GM12878 (cell line): ENCODE measurements around the gene HEATR9. TPM values are rescaled to one million over a fixed set of nuclear protein-coding genes. Genes with fewer than 3 reads are reported as not detected.

Experiments used
- ATAC-seq: fragments of 200-7000 bp; cut with Tn5 transposase; 3 replicates; pipeline ENCODE4 v1.9.1; 2020; ENCODE audit warnings: mild to moderate bottlenecking, moderate library complexity
- BruUV-seq: library from RNA; stranded (reverse); fragments of 400-500 nt; replicated peaks from 2 replicates; lab custom pipeline; 2021; lab: Mats Ljungman, UMichigan
- CTCF ChIA-PET: fragments of 300-600 bp; sonication (Branson Sonifier 250); formaldehyde crosslinking; extraction: SDS; loops from one replicate; lab custom pipeline; 2021; ENCODE audit warnings: inconsistent platforms; lab: Yijun Ruan, JAX
- POLR2A ChIA-PET: fragments of 350-600 bp; formaldehyde crosslinking; extraction: SDS; loops from one replicate; lab custom pipeline; 2021; ENCODE audit warnings: inconsistent platforms; lab: Charles Lee
- RAD21 ChIA-PET: fragments of 300-600 bp; sonication (Branson Sonifier 250); formaldehyde crosslinking; loops from one replicate; lab custom pipeline; 2023; ENCODE audit warnings: antibody characterized with exemption; ENCODE audit not compliant: unreplicated experiment; lab: Charles Lee
- SMC1A ChIA-PET: fragments of 300-600 bp; sonication (Branson Sonifier 250); formaldehyde crosslinking; loops from one replicate; lab custom pipeline; 2023; ENCODE audit not compliant: unreplicated experiment, uncharacterized antibody; lab: Charles Lee
- DNase-seq: peaks from one replicate; pipeline ENCODE4 v3.0.0-alpha.2; 2011; ENCODE audit warnings: low read depth, low spot score
- FAIRE-seq: peaks from 3 replicates; lab custom pipeline; 2011; peaks lifted over from hg19 to GRCh38; lab: Jason Lieb, UNC
- H2AFZ ChIP-seq: 2 replicates; pipeline ENCODE4 v1.6.0; 2011; ENCODE audit warnings: low read depth, low read length, control low read depth; ENCODE audit not compliant: control insufficient read depth
- H3K27ac ChIP-seq: 2 replicates; pipeline ENCODE4 v1.5.1; 2011; ENCODE audit warnings: control low read depth; ENCODE audit not compliant: control insufficient read depth, insufficient read depth
- H3K27me3 ChIP-seq, 2 experiments: replicated peaks in 1 of 2; 2 replicates each; pipeline versions ENCODE4 v1.6.0 to v1.6.1; 2011; ENCODE audit warnings: low read length in 1 of 2; ENCODE audit not compliant: control insufficient read depth in 2 of 2, insufficient read depth in 2 of 2
- H3K36me3 ChIP-seq, 2 experiments: 2 replicates each; pipeline ENCODE4 v1.5.1; 2011; ENCODE audit warnings: low read length in 1 of 2; ENCODE audit not compliant: control insufficient read depth in 2 of 2, insufficient read depth in 2 of 2
- H3K4me1 ChIP-seq: 2 replicates; pipeline ENCODE4 v1.6.1; 2011; ENCODE audit warnings: mild to moderate bottlenecking, low read length, moderate library complexity, mixed read lengths; ENCODE audit not compliant: control insufficient read depth, insufficient read depth
- H3K4me2 ChIP-seq: 2 replicates; pipeline ENCODE4 v1.6.0; 2011; ENCODE audit warnings: control low read depth; ENCODE audit not compliant: control insufficient read depth, insufficient read depth
- H3K4me3 ChIP-seq: fragments of 200-600 bp; sonication (generic); 2 replicates; pipeline ENCODE4 v1.5.1; 2016
- H3K79me2 ChIP-seq: 2 replicates; pipeline ENCODE4 v1.6.0; 2011; ENCODE audit warnings: low read length; ENCODE audit not compliant: control insufficient read depth, insufficient read depth
- H3K9ac ChIP-seq: 2 replicates; pipeline ENCODE4 v1.8.0; 2011; ENCODE audit warnings: low read length, control low read depth, mixed read lengths; ENCODE audit not compliant: control insufficient read depth, insufficient read depth
- H3K9me3 ChIP-seq: replicated peaks from 3 replicates; pipeline ENCODE4 v1.5.1; 2011; ENCODE audit warnings: mild to moderate bottlenecking, low read length; ENCODE audit not compliant: control insufficient read depth, insufficient read depth
- H4K20me1 ChIP-seq: 2 replicates; pipeline ENCODE4 v1.6.0; 2011; ENCODE audit not compliant: control insufficient read depth, insufficient read depth
- BACH1 ChIP-seq: fragments of 450-650 bp; IDR thresholded peaks from 2 replicates; pipeline ENCODE4 v1.6.1; 2017; ENCODE audit warnings: mild to moderate bottlenecking, borderline replicate concordance
- BMI1 ChIP-seq: fragments of 450-650 bp; IDR thresholded peaks from 2 replicates; pipeline ENCODE4 v1.6.1; 2016; ENCODE audit warnings: mild to moderate bottlenecking, moderate library complexity, borderline replicate concordance
- FOS ChIP-seq: IDR thresholded peaks from 3 replicates; pipeline ENCODE4 v1.6.1; 2011; ENCODE audit warnings: borderline replicate concordance; ENCODE audit not compliant: insufficient read length; ENCODE audit errors: extremely low read depth
- RBBP5 ChIP-seq: fragments of 200-600 bp; sonication (generic); conservative IDR thresholded peaks from 2 replicates; pipeline ENCODE4 v1.6.1; 2016
- WGBS: methylation state at CpG from one replicate; pipeline ENCODE4 v1.1.6; 2016; ENCODE audit warnings: low lambda C conversion rate; ENCODE audit not compliant: insufficient replicate concordance, insufficient coverage; ENCODE audit errors: missing lambda C conversion rate; 5-methylcytosine and 5-hydroxymethylcytosine counted together
- in situ Hi-C: fragments of 300-500 bp; cut with MboI; formaldehyde crosslinking; loops from 9 replicates; pipeline ENCODE4 v1.14.3; 2018; ENCODE audit warnings: mixed read lengths
- intact Hi-C: fragments of 100-400 bp; cut with micrococcal nuclease; formaldehyde crosslinking; loops from one replicate; pipeline ENCODE4 v1.14.2; 2022; ENCODE audit not compliant: unreplicated experiment
- polyA plus RNA-seq, 11 experiments: library from polyadenylated mRNA; depleted of rRNA in 4 of 11; unstranded in 6 of 11; stranded (reverse) in 5 of 11; fragments of >200 nt; fragmentation: Nextera tagmentation in 4 of 11; fragmentation: Illumina TruSeq in 1 of 11; extraction: Ambion mirVana in 4 of 11; extraction: Trizol in 1 of 11; gene quantifications; 1 replicate in 1 of 11; 2 replicates in 10 of 11; pipeline versions ENCODE4 v1.2.1 to v1.2.3, GENCODE V29; 2011 to 2016; ENCODE audit warnings: inconsistent platforms in 2 of 11, missing spikeins in 2 of 11, low read depth in 1 of 11
- total RNA-seq, 4 experiments: library from RNA; depleted of rRNA in 3 of 4; stranded (reverse); fragments of >200 nt in 3 of 4; fragmentation: Illumina TruSeq in 1 of 4; extraction: Trizol in 1 of 4; gene quantifications; 2 replicates each; pipeline versions ENCODE4 v1.2.1 to v1.2.3, GENCODE V29; 2013 to 2021
- TF ChIP-seq, protein P1 (sequence below): IDR thresholded peaks from 2 replicates; pipeline ENCODE4 v1.6.1; 2011; ENCODE audit warnings: borderline replicate concordance, low read depth, mild to moderate bottlenecking, moderate library complexity, low read length; ENCODE audit not compliant: insufficient read depth, poor library complexity, severe bottlenecking
- TF ChIP-seq, protein P2 (sequence below): IDR thresholded peaks from 2 replicates; pipeline ENCODE4 v1.6.1; 2012; ENCODE audit warnings: improper control_type of control experiment, low read depth, low read length; ENCODE audit not compliant: insufficient replicate concordance
- TF ChIP-seq, protein P3 (sequence below): fragments of 450-650 bp; IDR thresholded peaks from 2 replicates; pipeline ENCODE4 v1.6.1; 2014; ENCODE audit warnings: mild to moderate bottlenecking
- TF ChIP-seq, protein P4 (sequence below): fragments of 450-650 bp; IDR thresholded peaks from 2 replicates; pipeline ENCODE4 v1.6.1; 2018; ENCODE audit warnings: mild to moderate bottlenecking, low read depth, moderate library complexity; ENCODE audit not compliant: partially characterized antibody

HEATR9 gene
- total and polyA plus RNA-seq, 10 of the 15 experiments (the other 5 are each of a cell fraction or from before 2014, with no cell fraction given), result 0.04 to 0.43 (median 0.13) TPM; not detected in 2

DNA sequence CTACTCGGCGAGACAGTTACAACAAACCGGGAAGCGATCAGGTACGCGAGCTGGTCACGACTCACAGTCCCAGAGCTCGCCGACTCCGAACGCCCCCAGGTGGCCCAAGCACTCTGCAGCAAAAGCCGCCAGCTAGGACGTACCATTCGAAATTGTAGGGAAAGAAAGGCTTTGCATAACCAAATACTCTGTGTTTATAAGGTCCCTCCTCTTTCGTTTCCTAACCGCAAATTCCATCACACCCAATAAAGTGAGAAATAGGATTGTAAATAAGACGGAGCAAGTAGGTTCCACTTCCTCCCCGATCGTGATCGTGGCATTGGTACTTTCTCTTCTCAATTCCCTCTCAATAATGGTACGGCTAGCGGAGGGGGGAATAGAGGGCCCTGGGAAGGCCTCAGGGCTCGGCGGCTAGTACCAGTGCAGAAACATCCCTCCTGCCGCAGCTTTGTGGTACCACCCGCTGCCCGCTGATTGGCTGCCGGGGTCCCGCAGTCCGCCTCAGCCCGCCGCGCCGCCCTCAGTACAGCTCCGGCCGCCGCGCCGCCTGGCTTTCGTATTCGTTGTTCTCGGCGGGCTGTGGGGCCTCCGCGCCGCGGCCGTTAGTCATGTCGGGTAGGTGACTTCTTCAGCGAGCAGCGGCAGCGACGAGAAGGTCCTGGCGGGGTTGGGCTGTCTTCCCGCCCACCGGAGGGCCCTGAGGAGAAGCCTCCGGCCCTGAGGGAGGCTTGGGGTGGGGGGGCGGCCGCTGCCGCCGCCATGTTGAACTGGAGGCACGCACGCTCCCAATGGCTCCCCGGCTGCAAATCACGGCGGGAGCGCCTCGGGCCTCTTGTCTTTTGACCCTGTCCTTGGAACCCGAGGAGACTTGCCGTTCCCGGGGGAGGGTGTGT lies 59.5 kb downstream of the HEATR9 start, which contains the start of gene TAF15:
TSS of gene TAF15 (plus strand) at position 523 of the 893 bp plus-strand sequence. CDS start at position 609, 86 bp downstream.
- CTCF ChIA-PET, result interaction anchor here (0.7 to 11.6 kb wide), 22 partner anchors 8 to 676 kb away, joined by 3 to 220 read pairs (median 4); partner anchors contain the start of genes C17orf50 and SLFN12L
- POLR2A ChIA-PET, result interaction anchor here (0.9 to 3.2 kb wide), 10 partner anchors 18 to 735 kb away, joined by 3 to 24 read pairs (median 4); partner anchors contain the start of genes GGNBP2 and PEX12
- H3K27me3 ChIP-seq, result no peaks in the 10 kb centered on the region
- H3K4me3 ChIP-seq, result peak within 1 kb of the TSS; percentile 80
- RAD21 ChIA-PET, result interaction anchor here (0.6 to 3.2 kb wide), 14 partner anchors 21 to 677 kb away, joined by 3 to 50 read pairs (median 4); partner anchors contain the start of genes CCL5, PEX12 and RDM1
- H3K36me3 ChIP-seq, result peaks cover 0 to 2% of the 10 kb centered on the region in 2 experiments; a peak in 1 of 4 replicates
- ATAC-seq (peak; percentile 96), DNase-seq (peak; percentile 97), FAIRE-seq (no peak)
- peaks cover 2% of the 10 kb centered on the region; the same call in 1 of the 2 replicates for H4K20me1 ChIP-seq
- no peaks in the 10 kb centered on the region for H3K9me3 ChIP-seq
- in situ Hi-C loops, result loop anchor here (5.0 kb wide), 1 partner anchor 42 kb away; no protein-coding TSS in a partner anchor
- peak within 1 kb of the TSS; percentile 94 for H3K27ac ChIP-seq
- SMC1A ChIA-PET, result interaction anchor here (0.7 to 3.5 kb wide), 10 partner anchors 10 to 361 kb away, joined by 3 to 33 read pairs (median 4); partner anchors contain the start of genes CCL5 and SLFN13
- peaks cover 49% of the 10 kb centered on the region for H3K79me2 ChIP-seq
- under 1% methylated on average over 64 of the region's 71 CpGs for WGBS
- H2AFZ ChIP-seq, result peak within 1 kb of the TSS; percentile 99
- peak within 1 kb of the TSS; percentile 92 for H3K4me2 ChIP-seq
- intact Hi-C loops, result loop anchor here (2.0 kb wide), 1 partner anchor 42 kb away; no protein-coding TSS in a partner anchor
- H3K4me1 ChIP-seq, result peaks cover 4% of the 10 kb centered on the region
- peak within 1 kb of the TSS; percentile 84 for H3K9ac ChIP-seq
- no TSS peak for BruUV-seq
- TF ChIP-seq, protein P1, sequence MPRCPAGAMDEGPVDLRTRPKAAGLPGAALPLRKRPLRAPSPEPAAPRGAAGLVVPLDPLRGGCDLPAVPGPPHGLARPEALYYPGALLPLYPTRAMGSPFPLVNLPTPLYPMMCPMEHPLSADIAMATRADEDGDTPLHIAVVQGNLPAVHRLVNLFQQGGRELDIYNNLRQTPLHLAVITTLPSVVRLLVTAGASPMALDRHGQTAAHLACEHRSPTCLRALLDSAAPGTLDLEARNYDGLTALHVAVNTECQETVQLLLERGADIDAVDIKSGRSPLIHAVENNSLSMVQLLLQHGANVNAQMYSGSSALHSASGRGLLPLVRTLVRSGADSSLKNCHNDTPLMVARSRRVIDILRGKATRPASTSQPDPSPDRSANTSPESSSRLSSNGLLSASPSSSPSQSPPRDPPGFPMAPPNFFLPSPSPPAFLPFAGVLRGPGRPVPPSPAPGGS, result no peak
- no peak for TF ChIP-seq BMI1
- peak; percentile 88 for TF ChIP-seq BACH1
- TF ChIP-seq, protein P2, sequence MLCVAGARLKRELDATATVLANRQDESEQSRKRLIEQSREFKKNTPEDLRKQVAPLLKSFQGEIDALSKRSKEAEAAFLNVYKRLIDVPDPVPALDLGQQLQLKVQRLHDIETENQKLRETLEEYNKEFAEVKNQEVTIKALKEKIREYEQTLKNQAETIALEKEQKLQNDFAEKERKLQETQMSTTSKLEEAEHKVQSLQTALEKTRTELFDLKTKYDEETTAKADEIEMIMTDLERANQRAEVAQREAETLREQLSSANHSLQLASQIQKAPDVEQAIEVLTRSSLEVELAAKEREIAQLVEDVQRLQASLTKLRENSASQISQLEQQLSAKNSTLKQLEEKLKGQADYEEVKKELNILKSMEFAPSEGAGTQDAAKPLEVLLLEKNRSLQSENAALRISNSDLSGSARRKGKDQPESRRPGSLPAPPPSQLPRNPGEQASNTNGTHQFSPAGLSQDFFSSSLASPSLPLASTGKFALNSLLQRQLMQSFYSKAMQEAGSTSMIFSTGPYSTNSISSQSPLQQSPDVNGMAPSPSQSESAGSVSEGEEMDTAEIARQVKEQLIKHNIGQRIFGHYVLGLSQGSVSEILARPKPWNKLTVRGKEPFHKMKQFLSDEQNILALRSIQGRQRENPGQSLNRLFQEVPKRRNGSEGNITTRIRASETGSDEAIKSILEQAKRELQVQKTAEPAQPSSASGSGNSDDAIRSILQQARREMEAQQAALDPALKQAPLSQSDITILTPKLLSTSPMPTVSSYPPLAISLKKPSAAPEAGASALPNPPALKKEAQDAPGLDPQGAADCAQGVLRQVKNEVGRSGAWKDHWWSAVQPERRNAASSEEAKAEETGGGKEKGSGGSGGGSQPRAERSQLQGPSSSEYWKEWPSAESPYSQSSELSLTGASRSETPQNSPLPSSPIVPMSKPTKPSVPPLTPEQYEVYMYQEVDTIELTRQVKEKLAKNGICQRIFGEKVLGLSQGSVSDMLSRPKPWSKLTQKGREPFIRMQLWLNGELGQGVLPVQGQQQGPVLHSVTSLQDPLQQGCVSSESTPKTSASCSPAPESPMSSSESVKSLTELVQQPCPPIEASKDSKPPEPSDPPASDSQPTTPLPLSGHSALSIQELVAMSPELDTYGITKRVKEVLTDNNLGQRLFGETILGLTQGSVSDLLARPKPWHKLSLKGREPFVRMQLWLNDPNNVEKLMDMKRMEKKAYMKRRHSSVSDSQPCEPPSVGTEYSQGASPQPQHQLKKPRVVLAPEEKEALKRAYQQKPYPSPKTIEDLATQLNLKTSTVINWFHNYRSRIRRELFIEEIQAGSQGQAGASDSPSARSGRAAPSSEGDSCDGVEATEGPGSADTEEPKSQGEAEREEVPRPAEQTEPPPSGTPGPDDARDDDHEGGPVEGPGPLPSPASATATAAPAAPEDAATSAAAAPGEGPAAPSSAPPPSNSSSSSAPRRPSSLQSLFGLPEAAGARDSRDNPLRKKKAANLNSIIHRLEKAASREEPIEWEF, result no peak
- TF ChIP-seq, protein P3, sequence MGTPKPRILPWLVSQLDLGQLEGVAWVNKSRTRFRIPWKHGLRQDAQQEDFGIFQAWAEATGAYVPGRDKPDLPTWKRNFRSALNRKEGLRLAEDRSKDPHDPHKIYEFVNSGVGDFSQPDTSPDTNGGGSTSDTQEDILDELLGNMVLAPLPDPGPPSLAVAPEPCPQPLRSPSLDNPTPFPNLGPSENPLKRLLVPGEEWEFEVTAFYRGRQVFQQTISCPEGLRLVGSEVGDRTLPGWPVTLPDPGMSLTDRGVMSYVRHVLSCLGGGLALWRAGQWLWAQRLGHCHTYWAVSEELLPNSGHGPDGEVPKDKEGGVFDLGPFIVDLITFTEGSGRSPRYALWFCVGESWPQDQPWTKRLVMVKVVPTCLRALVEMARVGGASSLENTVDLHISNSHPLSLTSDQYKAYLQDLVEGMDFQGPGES, result peak; percentile 58
- TF ChIP-seq RBBP5, result 0 out of 2 replicates have a peak, but pooled peaks have one; percentile 53
- TF ChIP-seq FOS, result no peak
- TF ChIP-seq, protein P4, sequence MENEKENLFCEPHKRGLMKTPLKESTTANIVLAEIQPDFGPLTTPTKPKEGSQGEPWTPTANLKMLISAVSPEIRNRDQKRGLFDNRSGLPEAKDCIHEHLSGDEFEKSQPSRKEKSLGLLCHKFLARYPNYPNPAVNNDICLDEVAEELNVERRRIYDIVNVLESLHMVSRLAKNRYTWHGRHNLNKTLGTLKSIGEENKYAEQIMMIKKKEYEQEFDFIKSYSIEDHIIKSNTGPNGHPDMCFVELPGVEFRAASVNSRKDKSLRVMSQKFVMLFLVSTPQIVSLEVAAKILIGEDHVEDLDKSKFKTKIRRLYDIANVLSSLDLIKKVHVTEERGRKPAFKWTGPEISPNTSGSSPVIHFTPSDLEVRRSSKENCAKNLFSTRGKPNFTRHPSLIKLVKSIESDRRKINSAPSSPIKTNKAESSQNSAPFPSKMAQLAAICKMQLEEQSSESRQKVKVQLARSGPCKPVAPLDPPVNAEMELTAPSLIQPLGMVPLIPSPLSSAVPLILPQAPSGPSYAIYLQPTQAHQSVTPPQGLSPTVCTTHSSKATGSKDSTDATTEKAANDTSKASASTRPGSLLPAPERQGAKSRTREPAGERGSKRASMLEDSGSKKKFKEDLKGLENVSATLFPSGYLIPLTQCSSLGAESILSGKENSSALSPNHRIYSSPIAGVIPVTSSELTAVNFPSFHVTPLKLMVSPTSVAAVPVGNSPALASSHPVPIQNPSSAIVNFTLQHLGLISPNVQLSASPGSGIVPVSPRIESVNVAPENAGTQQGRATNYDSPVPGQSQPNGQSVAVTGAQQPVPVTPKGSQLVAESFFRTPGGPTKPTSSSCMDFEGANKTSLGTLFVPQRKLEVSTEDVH, result peak; percentile 79
